OCI-LY1 (cell line): ENCODE results near the gene ITFG1.

Experiments
- EZH2 ChIP-seq: fragments of 200-600 bp; sonication (generic), shearing (Covaris generic); IDR thresholded peaks from 2 replicates; pipeline ENCODE4 v1.8.0; 2017; ENCODE audit warnings: borderline replicate concordance, mixed run types, mild to moderate bottlenecking, antibody characterized with exemption, low read length, moderate library complexity, mixed read lengths
- TF ChIP-seq, protein P1 (sequence below): fragments of 200-600 bp; sonication (generic), shearing (Covaris generic); IDR thresholded peaks from 2 replicates; pipeline ENCODE4 v1.5.1; 2017; ENCODE audit warnings: mild to moderate bottlenecking, antibody characterized with exemption, low read length, moderate library complexity, mixed read lengths

DNA sequence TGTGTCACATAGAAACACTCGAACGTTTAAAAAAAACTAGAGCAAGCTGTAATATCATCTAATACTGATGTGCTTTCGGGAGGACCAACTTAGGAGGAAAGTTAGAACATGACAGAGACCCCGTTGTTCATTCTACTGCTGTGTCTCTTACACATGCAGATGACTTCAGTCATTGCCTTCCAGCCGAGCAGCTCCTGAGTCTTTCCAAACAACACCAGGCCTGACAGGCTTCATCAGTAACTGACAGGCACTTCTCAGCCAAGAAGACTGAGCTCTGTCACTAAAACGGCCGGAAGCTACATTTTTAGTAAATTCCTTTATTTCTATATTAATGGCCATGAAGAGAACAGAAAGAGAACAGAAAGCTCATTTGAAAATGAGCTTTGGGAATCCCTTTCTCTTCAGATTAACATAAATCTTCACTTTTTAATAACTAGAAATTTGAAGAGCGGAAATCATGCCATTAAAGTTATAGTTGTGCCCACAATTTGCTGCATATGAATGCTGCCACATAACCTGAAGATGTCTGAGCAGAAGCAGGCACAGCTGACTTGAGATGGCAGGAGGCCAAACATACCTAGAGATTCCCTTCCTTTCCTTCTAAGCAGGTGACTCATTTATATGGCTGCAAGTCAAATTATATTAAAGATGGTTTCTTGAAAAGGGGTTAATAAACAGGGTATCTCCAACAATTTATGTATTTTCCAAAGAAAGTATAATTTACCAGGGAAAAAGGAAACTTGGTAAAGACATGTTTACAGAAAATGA, 148.9 kb downstream of the ITFG1 start:
- TF ChIP-seq, protein P1, sequence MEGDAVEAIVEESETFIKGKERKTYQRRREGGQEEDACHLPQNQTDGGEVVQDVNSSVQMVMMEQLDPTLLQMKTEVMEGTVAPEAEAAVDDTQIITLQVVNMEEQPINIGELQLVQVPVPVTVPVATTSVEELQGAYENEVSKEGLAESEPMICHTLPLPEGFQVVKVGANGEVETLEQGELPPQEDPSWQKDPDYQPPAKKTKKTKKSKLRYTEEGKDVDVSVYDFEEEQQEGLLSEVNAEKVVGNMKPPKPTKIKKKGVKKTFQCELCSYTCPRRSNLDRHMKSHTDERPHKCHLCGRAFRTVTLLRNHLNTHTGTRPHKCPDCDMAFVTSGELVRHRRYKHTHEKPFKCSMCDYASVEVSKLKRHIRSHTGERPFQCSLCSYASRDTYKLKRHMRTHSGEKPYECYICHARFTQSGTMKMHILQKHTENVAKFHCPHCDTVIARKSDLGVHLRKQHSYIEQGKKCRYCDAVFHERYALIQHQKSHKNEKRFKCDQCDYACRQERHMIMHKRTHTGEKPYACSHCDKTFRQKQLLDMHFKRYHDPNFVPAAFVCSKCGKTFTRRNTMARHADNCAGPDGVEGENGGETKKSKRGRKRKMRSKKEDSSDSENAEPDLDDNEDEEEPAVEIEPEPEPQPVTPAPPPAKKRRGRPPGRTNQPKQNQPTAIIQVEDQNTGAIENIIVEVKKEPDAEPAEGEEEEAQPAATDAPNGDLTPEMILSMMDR, result no peak
- no peak for TF ChIP-seq EZH2
